Thoracic aorta (tissue), 2 donors: ENCODE measurements around the gene RBFOX2. TPM values are rescaled to one million over a fixed set of nuclear protein-coding genes. Genes with fewer than 3 reads are reported as not detected.

Source experiments
- ATAC-seq: fragments of 150-250 bp; one replicate; pipeline ENCODE4 v1.8.0; 2017; ENCODE audit warnings: low read depth; ENCODE audit not compliant: insufficient number of reproducible peaks, low FRiP score
- DNase-seq: peaks from one replicate; pipeline ENCODE4 v3.0.0-alpha.2; 2020; ENCODE audit warnings: low spot score
- H3K27ac ChIP-seq, 2 donors: fragments of 200-600 bp; sonication (generic); 1 replicate in 1 of 2; 2 replicates in 1 of 2; pipeline ENCODE4 v1.5.1; 2016; ENCODE audit warnings: mild to moderate bottlenecking in 2 of 2, moderate library complexity in 2 of 2
- H3K27me3 ChIP-seq: fragments of 200-600 bp; sonication (generic); replicated peaks from 2 replicates; pipeline ENCODE4 v1.6.0; 2016; ENCODE audit warnings: mild to moderate bottlenecking; ENCODE audit not compliant: insufficient read depth
- H3K36me3 ChIP-seq: fragments of 200-600 bp; sonication (generic); one replicate; pipeline ENCODE4 v1.5.1; 2016
- H3K4me1 ChIP-seq, 2 donors: fragments of 200-600 bp; sonication (generic); 1 replicate in 1 of 2; 2 replicates in 1 of 2; pipeline versions ENCODE4 v1.5.1 to v1.6.0; 2016; ENCODE audit warnings: low read depth in 2 of 2, mild to moderate bottlenecking in 1 of 2; ENCODE audit not compliant: control insufficient read depth in 1 of 2
- H3K4me3 ChIP-seq: fragments of 200-600 bp; sonication (generic); 2 replicates; pipeline ENCODE4 v1.5.1; 2016; ENCODE audit warnings: mild to moderate bottlenecking
- H3K9me3 ChIP-seq: fragments of 200-600 bp; sonication (generic); 2 replicates; pipeline ENCODE4 v1.5.1; 2016
- CTCF ChIP-seq: fragments of 200-600 bp; sonication (generic); IDR thresholded peaks from one replicate; pipeline ENCODE4 v1.5.1; 2019; ENCODE audit warnings: antibody characterized with exemption
- total RNA-seq, 2 donors: library from RNA; depleted of rRNA; stranded (reverse); fragments of >200 nt; gene quantifications; one replicate each; pipeline versions ENCODE4 v1.1.0 to v1.2.3, GENCODE V29; 2016

The RBFOX2 gene
- total RNA-seq, 2 donors from 2014 or later: 117 to 143 TPM

GRCh38 chr22:35732116-35732515, 296.5 kb downstream of the RBFOX2 start:
- TF ChIP-seq CTCF: no peak
- ATAC-seq (no peak), DNase-seq (no peak)
- Histone ChIP-seq H3K27ac (no peak overlapping the region), H3K9me3 (no peaks in the 10 kb centered on the region), H3K36me3 (no peaks in the 10 kb centered on the region), H3K27me3 (no peaks in the 10 kb centered on the region), H3K4me3 (no peak overlapping the region), H3K4me1 (no peaks in the 10 kb centered on the region)

DNA sequence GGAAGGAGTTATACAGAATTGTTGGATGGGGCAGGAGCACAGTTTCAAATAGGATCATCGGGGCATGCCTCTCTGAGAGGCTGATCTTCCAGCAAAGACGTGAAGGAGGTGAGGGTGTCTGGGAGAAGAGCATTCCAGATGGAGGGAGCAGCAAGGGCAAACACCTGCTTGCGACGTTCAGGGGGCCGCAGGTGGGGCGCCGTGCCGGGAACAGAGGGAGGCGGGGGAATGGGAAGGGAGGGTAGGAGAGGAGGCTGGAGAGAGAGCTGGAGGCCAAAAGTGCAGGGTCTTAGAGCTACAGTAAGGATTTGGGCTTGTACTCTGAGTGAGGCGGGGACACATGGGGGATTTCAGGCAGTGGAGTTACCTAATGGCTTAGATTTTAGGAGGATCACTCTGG, 297.3 kb downstream of the RBFOX2 start:
- ATAC-seq (no peak), DNase-seq (no peak)
- no peaks in the 10 kb centered on the region for H3K27me3 ChIP-seq
- no peaks in the 10 kb centered on the region for H3K4me1 ChIP-seq
- H3K36me3 ChIP-seq: no peaks in the 10 kb centered on the region
- H3K4me3 ChIP-seq: no peak overlapping the region
- H3K27ac ChIP-seq: no peak overlapping the region
- no peaks in the 10 kb centered on the region for H3K9me3 ChIP-seq
- no peak for TF ChIP-seq CTCF

DNA sequence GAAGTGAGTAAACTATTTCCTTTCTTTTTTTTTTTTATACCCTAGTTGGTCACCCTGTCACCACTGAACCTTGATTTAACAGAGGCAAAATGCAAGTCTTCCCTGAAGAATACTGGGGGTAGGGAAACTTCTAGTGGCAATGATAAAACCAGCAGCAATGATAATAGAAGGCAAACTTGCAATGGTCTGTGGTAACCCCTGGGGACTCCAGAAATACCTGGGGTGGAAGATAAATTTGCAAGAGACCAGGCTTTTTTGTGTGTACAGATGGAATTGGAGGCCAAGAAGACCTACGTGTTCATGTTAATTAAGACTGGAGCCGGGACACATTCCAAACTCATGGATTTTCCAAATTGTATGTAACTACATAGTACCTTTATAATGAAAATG, 299.3 kb downstream of the RBFOX2 start:
- ATAC-seq (no peak), DNase-seq (no peak)
- Histone ChIP-seq H3K27ac (no peak overlapping the region), H3K9me3 (no peaks in the 10 kb centered on the region), H3K36me3 (no peaks in the 10 kb centered on the region), H3K27me3 (no peaks in the 10 kb centered on the region), H3K4me1 (no peaks in the 10 kb centered on the region), H3K4me3 (no peak overlapping the region)
- TF ChIP-seq CTCF: no peak

- no peaks in the 10 kb centered on the region for H3K27me3 ChIP-seq
- no peak for ATAC-seq
- no peaks in the 10 kb centered on the region for H3K36me3 ChIP-seq
- TF ChIP-seq CTCF: no peak
- no peak overlapping the region for H3K27ac ChIP-seq
- no peaks in the 10 kb centered on the region for H3K4me1 ChIP-seq
- H3K9me3 ChIP-seq: no peaks in the 10 kb centered on the region
- DNase-seq: no peak
- H3K4me3 ChIP-seq: no peak overlapping the region
Observed at GRCh38 chr22:35728639-35729308, 299.9 kb downstream of the RBFOX2 start.

DNA sequence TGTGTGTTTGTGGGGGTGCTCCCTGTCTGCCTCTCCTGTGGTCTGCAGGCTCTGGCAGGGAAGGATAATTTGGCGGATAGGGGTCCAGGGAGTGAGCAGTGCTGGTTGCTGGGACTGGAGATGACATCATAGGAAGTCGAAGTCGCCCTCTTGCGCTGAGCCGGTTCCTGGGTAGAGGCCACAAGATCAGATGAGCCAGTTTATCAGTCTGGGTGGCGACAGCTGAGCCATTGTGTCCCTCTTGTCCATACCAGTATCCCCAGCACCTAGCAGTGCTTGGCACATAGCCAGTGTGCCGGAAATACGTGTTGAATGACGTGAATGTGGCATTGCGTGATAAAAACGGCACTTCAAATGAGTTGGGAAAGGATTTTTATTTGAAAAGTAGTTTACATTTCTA, 301.2 kb downstream of the RBFOX2 start:
- Histone ChIP-seq H3K9me3 (no peaks in the 10 kb centered on the region), H3K4me3 (no peak overlapping the region), H3K27ac (no peak overlapping the region), H3K27me3 (no peaks in the 10 kb centered on the region), H3K4me1 (no peaks in the 10 kb centered on the region), H3K36me3 (no peaks in the 10 kb centered on the region)
- DNase-seq (no peak), ATAC-seq (no peak)
- no peak for TF ChIP-seq CTCF
